SK-N-SH (cell line): ENCODE measurements around the gene KPNA5. TPM values are rescaled to one million over a fixed set of nuclear protein-coding genes. Genes with fewer than 3 reads are reported as not detected.

ENCODE experiments used
- CTCF ChIA-PET: fragments of 300-600, 350-600 bp; formaldehyde crosslinking; extraction: SDS; loops from one replicate; lab custom pipeline; 2021; lab: Yijun Ruan, JAX
- POLR2A ChIA-PET: fragments of 350-600 bp; sonication (Branson Sonifier 250); formaldehyde crosslinking; extraction: SDS; loops from one replicate; lab custom pipeline; 2020; ENCODE audit warnings: antibody characterized with exemption, inconsistent platforms; lab: Yijun Ruan, JAX
- DNase-seq: peaks from one replicate; pipeline ENCODE4 v3.0.0; 2012
- H2AFZ ChIP-seq: fragments of 200-600 bp; sonication (generic); 2 replicates; pipeline ENCODE4 v1.8.1; 2016; ENCODE audit warnings: antibody characterized with exemption, mild to moderate bottlenecking, low read depth
- H3F3A ChIP-seq: fragments of 200-600 bp; sonication (generic); replicated peaks from 2 replicates; pipeline ENCODE3; 2016; ENCODE audit warnings: antibody characterized with exemption, mild to moderate bottlenecking; ENCODE audit not compliant: insufficient read depth
- H3K27ac ChIP-seq, 2 experiments: fragments of 200-500 bp in 1 of 2; fragments of 200-600 bp in 1 of 2; sonication (Bioruptor generic) in 1 of 2; sonication (generic), shearing (Covaris generic) in 1 of 2; 2 replicates each; pipeline versions ENCODE4 v1.5.1 to v1.6.1; 2014 to 2016; ENCODE audit warnings: low read depth in 2 of 2, inconsistent platforms in 1 of 2, low read length in 1 of 2, mild to moderate bottlenecking in 1 of 2, mixed read lengths in 1 of 2
- H3K27me3 ChIP-seq: fragments of 200-600 bp; sonication (generic), shearing (Covaris generic); 2 replicates; pipeline ENCODE4 v1.6.1; 2016; ENCODE audit warnings: mixed run types; ENCODE audit not compliant: insufficient read depth
- H3K36me3 ChIP-seq, 2 experiments: fragments of 200-500 bp in 1 of 2; fragments of 200-600 bp in 1 of 2; sonication (Bioruptor generic) in 1 of 2; sonication (generic) in 1 of 2; replicated peaks in 1 of 2; 2 replicates each; pipeline versions ENCODE3 to v1.5.1; 2014 to 2016; ENCODE audit warnings: low read length in 1 of 2, mild to moderate bottlenecking in 1 of 2; ENCODE audit not compliant: insufficient read depth in 2 of 2, control insufficient read depth in 1 of 2
- H3K4me1 ChIP-seq, 2 experiments: fragments of 200-500 bp in 1 of 2; fragments of 200-600 bp in 1 of 2; sonication (Bioruptor generic) in 1 of 2; sonication (generic), shearing (Covaris generic) in 1 of 2; 2 replicates each; pipeline versions ENCODE4 v1.5.1 to v1.6.1; 2014 to 2016; ENCODE audit warnings: low read depth in 1 of 2, low read length in 1 of 2, mixed run types in 1 of 2; ENCODE audit not compliant: insufficient read depth in 2 of 2, control insufficient read depth in 1 of 2
- H3K4me2 ChIP-seq: fragments of 200-600 bp; sonication (generic), shearing (Covaris generic); 2 replicates; pipeline ENCODE4 v1.6.1; 2017; ENCODE audit warnings: mixed run types
- H3K4me3 ChIP-seq, 2 experiments: fragments of 200-500 bp in 1 of 2; fragments of 200-600 bp in 1 of 2; sonication (Bioruptor generic) in 1 of 2; sonication (generic), shearing (Covaris generic) in 1 of 2; 2 replicates each; pipeline versions ENCODE4 v1.5.1 to v1.8.1; 2014 to 2016; ENCODE audit warnings: low read depth in 2 of 2, inconsistent platforms in 1 of 2, low read length in 1 of 2, mild to moderate bottlenecking in 1 of 2, mixed read lengths in 1 of 2, moderate library complexity in 1 of 2
- H3K79me2 ChIP-seq: fragments of 200-600 bp; sonication (generic); 2 replicates; pipeline ENCODE4 v1.8.1; 2017; ENCODE audit warnings: mild to moderate bottlenecking; ENCODE audit not compliant: insufficient read depth
- H3K9ac ChIP-seq: fragments of 200-600 bp; sonication (generic); 2 replicates; pipeline ENCODE4 v1.6.1; 2017; ENCODE audit warnings: mixed run types
- H3K9me2 ChIP-seq: fragments of 200-600 bp; sonication (generic); 2 replicates; pipeline ENCODE4 v1.6.1; 2017; ENCODE audit warnings: mixed run types
- H3K9me3 ChIP-seq: fragments of 200-600 bp; sonication (generic); 2 replicates; pipeline ENCODE4 v1.6.1; 2017; ENCODE audit warnings: mixed run types, mild to moderate bottlenecking, moderate library complexity
- H4K20me1 ChIP-seq: fragments of 200-600 bp; sonication (generic); 2 replicates; pipeline ENCODE4 v1.6.1; 2017; ENCODE audit warnings: mild to moderate bottlenecking, mixed run types; ENCODE audit not compliant: insufficient read depth
- CHD2 ChIP-seq: fragments of 150-350 bp; IDR thresholded peaks from 2 replicates; pipeline ENCODE4 v1.6.1; 2018; ENCODE audit warnings: low read length; ENCODE audit not compliant: partially characterized antibody
- ELF1 ChIP-seq: IDR thresholded peaks from 2 replicates; pipeline ENCODE4 v1.4.0; 2012
- EZH2phosphoT487 ChIP-seq: fragments of 200-600 bp; sonication (generic); IDR thresholded peaks from 2 replicates; pipeline ENCODE4 v1.6.1; 2017; ENCODE audit warnings: low read depth, mixed run types, mild to moderate bottlenecking, antibody characterized with exemption, moderate library complexity, borderline replicate concordance
- FOXJ3 ChIP-seq: sonication (generic); formaldehyde crosslinking; IDR thresholded peaks from 2 replicates; pipeline ENCODE4 v1.5.1; 2020; ENCODE audit warnings: mild to moderate bottlenecking, missing genetic modification reagents
- GABPA ChIP-seq: IDR thresholded peaks from 2 replicates; pipeline ENCODE4 v1.4.0; 2012; ENCODE audit warnings: low read depth, mild to moderate bottlenecking
- JUND ChIP-seq: IDR thresholded peaks from 2 replicates; pipeline ENCODE4 v1.4.0; 2012
- MEF2A ChIP-seq: IDR thresholded peaks from 2 replicates; pipeline ENCODE4 v1.4.0; 2012; ENCODE audit warnings: low read depth, borderline replicate concordance
- NFIC ChIP-seq: IDR thresholded peaks from 2 replicates; pipeline ENCODE4 v1.4.0; 2012; ENCODE audit warnings: borderline replicate concordance
- RAD21 ChIP-seq: IDR thresholded peaks from 2 replicates; pipeline ENCODE4 v1.6.1; 2012; ENCODE audit warnings: mild to moderate bottlenecking, low read length
- RXRA ChIP-seq: IDR thresholded peaks from 2 replicates; pipeline ENCODE4 v1.4.0; 2012; ENCODE audit warnings: low read depth, mild to moderate bottlenecking, borderline replicate concordance
- SIN3A ChIP-seq: IDR thresholded peaks from 2 replicates; pipeline ENCODE4 v1.6.1; 2012; ENCODE audit warnings: low read depth, mild to moderate bottlenecking, low read length, moderate library complexity, borderline replicate concordance
- TAF1 ChIP-seq: IDR thresholded peaks from 2 replicates; pipeline ENCODE4 v1.6.1; 2012; ENCODE audit warnings: low read depth, mild to moderate bottlenecking, low read length, moderate library complexity, borderline replicate concordance
- TCF12 ChIP-seq: IDR thresholded peaks from 2 replicates; pipeline ENCODE4 v1.4.0; 2012
- TEAD4 ChIP-seq: IDR thresholded peaks from 2 replicates; pipeline ENCODE4 v1.4.0; 2012; ENCODE audit warnings: mild to moderate bottlenecking, borderline replicate concordance; ENCODE audit not compliant: insufficient read depth
- WGBS: methylation state at CpG from one replicate; pipeline ENCODE4 v1.1.6; 2017; ENCODE audit warnings: low lambda C conversion rate; 5-methylcytosine and 5-hydroxymethylcytosine counted together
- polyA plus RNA-seq, 3 experiments: library from polyadenylated mRNA; depleted of rRNA; stranded (reverse); fragments of >200 nt; gene quantifications; 2 replicates each; pipeline ENCODE4 v1.2.3, GENCODE V29; 2012
- TF ChIP-seq, protein P1 (sequence below): fragments of 150-350 bp; IDR thresholded peaks from 2 replicates; pipeline ENCODE4 v1.6.1; 2017; ENCODE audit warnings: antibody characterized with exemption, low read length, low read depth, borderline replicate concordance
- TF ChIP-seq, protein P2 (sequence below): IDR thresholded peaks from 2 replicates; pipeline ENCODE4 v1.4.0; 2012; ENCODE audit warnings: low read depth, borderline replicate concordance
- TF ChIP-seq, protein P3 (sequence below): fragments of 200-600 bp; sonication (generic); IDR thresholded peaks from 2 replicates; pipeline ENCODE4 v1.6.1; 2017; ENCODE audit warnings: antibody characterized with exemption, mild to moderate bottlenecking, moderate library complexity
- TF ChIP-seq, protein P4 (sequence below): fragments of 150-350 bp; IDR thresholded peaks from 2 replicates; pipeline ENCODE4 v1.6.1; 2016; ENCODE audit warnings: mild to moderate bottlenecking, low read depth, low read length
- TF ChIP-seq, protein P5 (sequence below): IDR thresholded peaks from 2 replicates; pipeline ENCODE4 v1.4.0; 2012; ENCODE audit warnings: low read depth

Gene KPNA5
- polyA plus RNA-seq, 1 of the 3 experiments (the other 2 are of a cell fraction): 1.9 TPM

DNA sequence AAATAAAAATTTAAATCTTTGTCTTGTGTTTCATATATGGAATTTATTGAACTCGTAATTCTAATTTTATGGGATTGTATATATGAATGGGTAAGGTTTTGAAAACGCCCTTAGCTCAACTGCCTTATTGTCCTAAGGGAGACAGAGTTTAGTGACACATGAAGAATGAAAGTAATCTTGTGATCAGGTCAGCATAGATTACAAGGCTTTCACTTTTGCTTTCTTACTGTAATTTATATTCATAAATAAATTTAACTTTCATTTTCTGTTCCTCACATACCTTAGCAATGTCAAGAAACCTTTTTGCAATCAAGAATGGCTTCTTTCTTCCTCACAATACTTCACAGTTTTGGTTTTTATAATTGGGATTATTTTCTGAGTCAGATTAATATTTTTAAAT, 14.4 kb downstream of the KPNA5 start:
- no peak overlapping the region for H3K9ac ChIP-seq
- H4K20me1 ChIP-seq: no peaks in the 10 kb centered on the region
- ChIA-PET CTCF (no interaction called here), POLR2A (no interaction called here)
- H3K27me3 ChIP-seq: no peaks in the 10 kb centered on the region
- no peak for TF ChIP-seq TEAD4
- no peak for TF ChIP-seq RAD21
- TF ChIP-seq EZH2phosphoT487: no peak
- TF ChIP-seq GABPA: no peak
- TF ChIP-seq TCF12: no peak
- TF ChIP-seq, protein P1, sequence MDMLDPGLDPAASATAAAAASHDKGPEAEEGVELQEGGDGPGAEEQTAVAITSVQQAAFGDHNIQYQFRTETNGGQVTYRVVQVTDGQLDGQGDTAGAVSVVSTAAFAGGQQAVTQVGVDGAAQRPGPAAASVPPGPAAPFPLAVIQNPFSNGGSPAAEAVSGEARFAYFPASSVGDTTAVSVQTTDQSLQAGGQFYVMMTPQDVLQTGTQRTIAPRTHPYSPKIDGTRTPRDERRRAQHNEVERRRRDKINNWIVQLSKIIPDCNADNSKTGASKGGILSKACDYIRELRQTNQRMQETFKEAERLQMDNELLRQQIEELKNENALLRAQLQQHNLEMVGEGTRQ: no peak
- TF ChIP-seq CHD2: no peak
- TF ChIP-seq, protein P2, sequence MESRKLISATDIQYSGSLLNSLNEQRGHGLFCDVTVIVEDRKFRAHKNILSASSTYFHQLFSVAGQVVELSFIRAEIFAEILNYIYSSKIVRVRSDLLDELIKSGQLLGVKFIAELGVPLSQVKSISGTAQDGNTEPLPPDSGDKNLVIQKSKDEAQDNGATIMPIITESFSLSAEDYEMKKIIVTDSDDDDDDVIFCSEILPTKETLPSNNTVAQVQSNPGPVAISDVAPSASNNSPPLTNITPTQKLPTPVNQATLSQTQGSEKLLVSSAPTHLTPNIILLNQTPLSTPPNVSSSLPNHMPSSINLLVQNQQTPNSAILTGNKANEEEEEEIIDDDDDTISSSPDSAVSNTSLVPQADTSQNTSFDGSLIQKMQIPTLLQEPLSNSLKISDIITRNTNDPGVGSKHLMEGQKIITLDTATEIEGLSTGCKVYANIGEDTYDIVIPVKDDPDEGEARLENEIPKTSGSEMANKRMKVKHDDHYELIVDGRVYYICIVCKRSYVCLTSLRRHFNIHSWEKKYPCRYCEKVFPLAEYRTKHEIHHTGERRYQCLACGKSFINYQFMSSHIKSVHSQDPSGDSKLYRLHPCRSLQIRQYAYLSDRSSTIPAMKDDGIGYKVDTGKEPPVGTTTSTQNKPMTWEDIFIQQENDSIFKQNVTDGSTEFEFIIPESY: no peak
- H2AFZ ChIP-seq: no peak overlapping the region
- no peak overlapping the region for H3K27ac ChIP-seq
- peaks cover 27% of the 10 kb centered on the region; the same call in 1 of the 2 replicates for H3K79me2 ChIP-seq
- peaks cover 7% of the 10 kb centered on the region for H3F3A ChIP-seq
- no peak for DNase-seq
- no peaks in the 10 kb centered on the region for H3K9me3 ChIP-seq
- H3K9me2 ChIP-seq: no peaks in the 10 kb centered on the region
- H3K4me1 ChIP-seq: no peaks in the 10 kb centered on the region
- no peak overlapping the region for H3K4me3 ChIP-seq
- H3K36me3 ChIP-seq: peaks cover 30 to 33% of the 10 kb centered on the region in 2 experiments
- WGBS: 96% methylated on average over 2 of the region's 2 CpGs
- no peak overlapping the region for H3K4me2 ChIP-seq

DNA sequence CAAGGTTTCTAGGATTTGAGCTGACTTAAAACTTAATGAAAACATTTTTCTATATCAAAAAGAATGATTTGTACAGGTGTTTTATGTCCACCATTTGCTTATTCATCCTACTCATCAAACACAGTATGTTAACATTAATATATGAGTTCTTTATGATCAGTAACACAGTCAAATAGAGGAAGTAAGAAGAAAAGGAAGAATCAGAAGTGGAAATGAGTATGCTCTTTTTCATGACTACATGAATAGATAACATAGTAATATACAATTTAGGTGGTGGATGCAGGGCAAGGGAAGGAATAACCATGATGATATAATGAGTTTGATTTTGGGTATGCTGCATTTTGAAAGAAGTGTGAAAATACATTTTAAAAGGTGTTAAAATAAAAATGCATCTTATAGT, 16.5 kb downstream of the KPNA5 start:
- no peak overlapping the region for H2AFZ ChIP-seq
- H3K4me3 ChIP-seq: no peak overlapping the region
- H3K4me2 ChIP-seq: no peak overlapping the region
- CTCF ChIA-PET: no interaction called here
- H4K20me1 ChIP-seq: no peaks in the 10 kb centered on the region
- H3K36me3 ChIP-seq: peaks cover 34 to 35% of the 10 kb centered on the region in 2 experiments
- no peaks in the 10 kb centered on the region for H3K9me2 ChIP-seq
- no peaks in the 10 kb centered on the region for H3K4me1 ChIP-seq
- POLR2A ChIA-PET: no interaction called here
- DNase-seq: no peak
- no peak overlapping the region for H3K9ac ChIP-seq
- H3K27me3 ChIP-seq: no peaks in the 10 kb centered on the region
- 0 out of 2 replicates have a peak, but pooled peaks cover 18% of the 10 kb centered on the region for H3K79me2 ChIP-seq
- H3K27ac ChIP-seq: no peak overlapping the region
- H3F3A ChIP-seq: no peaks in the 10 kb centered on the region
- no peaks in the 10 kb centered on the region for H3K9me3 ChIP-seq
- TF ChIP-seq RXRA (no peak), NFIC (no peak), TAF1 (no peak), TCF12 (no peak), ELF1 (no peak), FOXJ3 (no peak), JUND (no peak), SIN3A (no peak), RAD21 (no peak), MEF2A (no peak)
- TF ChIP-seq, protein P2: no peak
- TF ChIP-seq, protein P3, sequence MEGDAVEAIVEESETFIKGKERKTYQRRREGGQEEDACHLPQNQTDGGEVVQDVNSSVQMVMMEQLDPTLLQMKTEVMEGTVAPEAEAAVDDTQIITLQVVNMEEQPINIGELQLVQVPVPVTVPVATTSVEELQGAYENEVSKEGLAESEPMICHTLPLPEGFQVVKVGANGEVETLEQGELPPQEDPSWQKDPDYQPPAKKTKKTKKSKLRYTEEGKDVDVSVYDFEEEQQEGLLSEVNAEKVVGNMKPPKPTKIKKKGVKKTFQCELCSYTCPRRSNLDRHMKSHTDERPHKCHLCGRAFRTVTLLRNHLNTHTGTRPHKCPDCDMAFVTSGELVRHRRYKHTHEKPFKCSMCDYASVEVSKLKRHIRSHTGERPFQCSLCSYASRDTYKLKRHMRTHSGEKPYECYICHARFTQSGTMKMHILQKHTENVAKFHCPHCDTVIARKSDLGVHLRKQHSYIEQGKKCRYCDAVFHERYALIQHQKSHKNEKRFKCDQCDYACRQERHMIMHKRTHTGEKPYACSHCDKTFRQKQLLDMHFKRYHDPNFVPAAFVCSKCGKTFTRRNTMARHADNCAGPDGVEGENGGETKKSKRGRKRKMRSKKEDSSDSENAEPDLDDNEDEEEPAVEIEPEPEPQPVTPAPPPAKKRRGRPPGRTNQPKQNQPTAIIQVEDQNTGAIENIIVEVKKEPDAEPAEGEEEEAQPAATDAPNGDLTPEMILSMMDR: no peak
- TF ChIP-seq, protein P4, sequence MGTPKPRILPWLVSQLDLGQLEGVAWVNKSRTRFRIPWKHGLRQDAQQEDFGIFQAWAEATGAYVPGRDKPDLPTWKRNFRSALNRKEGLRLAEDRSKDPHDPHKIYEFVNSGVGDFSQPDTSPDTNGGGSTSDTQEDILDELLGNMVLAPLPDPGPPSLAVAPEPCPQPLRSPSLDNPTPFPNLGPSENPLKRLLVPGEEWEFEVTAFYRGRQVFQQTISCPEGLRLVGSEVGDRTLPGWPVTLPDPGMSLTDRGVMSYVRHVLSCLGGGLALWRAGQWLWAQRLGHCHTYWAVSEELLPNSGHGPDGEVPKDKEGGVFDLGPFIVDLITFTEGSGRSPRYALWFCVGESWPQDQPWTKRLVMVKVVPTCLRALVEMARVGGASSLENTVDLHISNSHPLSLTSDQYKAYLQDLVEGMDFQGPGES: no peak
- TF ChIP-seq, protein P1: no peak
- TF ChIP-seq, protein P5, sequence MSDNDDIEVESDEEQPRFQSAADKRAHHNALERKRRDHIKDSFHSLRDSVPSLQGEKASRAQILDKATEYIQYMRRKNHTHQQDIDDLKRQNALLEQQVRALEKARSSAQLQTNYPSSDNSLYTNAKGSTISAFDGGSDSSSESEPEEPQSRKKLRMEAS: no peak
